GM12873 (cell line): ENCODE results near the gene FBXO15.

Source experiments
- CTCF ChIP-seq: IDR thresholded peaks from 2 replicates; pipeline ENCODE4 v1.5.1; 2012; ENCODE audit warnings: low read depth, mild to moderate bottlenecking, moderate library complexity, low read length, control low read depth; ENCODE audit not compliant: insufficient read depth; ENCODE audit errors: missing control alignments

The FBXO15 gene

GRCh38 chr18:74110976-74111375 lies 36.7 kb downstream of the FBXO15 start:
- TF ChIP-seq CTCF = no peak

- TF ChIP-seq CTCF = no peak
These were observed 37.5 kb downstream of the FBXO15 start for GRCh38 chr18:74110149-74110548.

- no peak for TF ChIP-seq CTCF
These were observed 39.2 kb downstream of the FBXO15 start for GRCh38 chr18:74108460-74108859.

- no peak for TF ChIP-seq CTCF
These were observed 49.8 kb downstream of the FBXO15 start for GRCh38 chr18:74097803-74098202.

- TF ChIP-seq CTCF = no peak
These were observed 54.7 kb downstream of the FBXO15 start for GRCh38 chr18:74092922-74093321.

GRCh38 chr18:74084184-74084855 lies 63.3 kb downstream of the FBXO15 start:
- no peak for TF ChIP-seq CTCF

GRCh38 chr18:74083557-74083952 lies 64.1 kb downstream of the FBXO15 start:
- TF ChIP-seq CTCF = no peak
